Fibroblast of lung (primary cell): Measurements from ENCODE around the gene METTL8. TPM values are rescaled to one million over a fixed set of nuclear protein-coding genes. Genes with fewer than 3 reads are reported as not detected.

Source experiments
- DNase-seq, 2 donors: peaks; one replicate each; pipeline versions ENCODE4 v3.0.0 to v3.0.0-alpha.2; 2010; ENCODE audit warnings: low read depth in 2 of 2
- H2AFZ ChIP-seq: 2 replicates; pipeline ENCODE4 v1.5.1; 2012; ENCODE audit warnings: low read length, control low read depth, inconsistent platforms
- H3K27ac ChIP-seq: 2 replicates; pipeline ENCODE4 v1.5.1; 2011; ENCODE audit warnings: low read length, control low read depth; ENCODE audit not compliant: insufficient read depth
- H3K27me3 ChIP-seq: 2 replicates; pipeline ENCODE4 v1.5.1; 2011; ENCODE audit warnings: mild to moderate bottlenecking, low read length; ENCODE audit not compliant: control insufficient read depth, insufficient read depth
- H3K36me3 ChIP-seq: 2 replicates; pipeline ENCODE4 v1.5.1; 2011; ENCODE audit warnings: low read length; ENCODE audit not compliant: control insufficient read depth, insufficient read depth
- H3K4me1 ChIP-seq: 2 replicates; pipeline ENCODE4 v1.5.1; 2011; ENCODE audit warnings: low read length; ENCODE audit not compliant: control insufficient read depth, insufficient read depth; ENCODE audit errors: extremely low read depth
- H3K4me2 ChIP-seq: 2 replicates; pipeline ENCODE4 v1.5.1; 2011; ENCODE audit warnings: low read length, control low read depth; ENCODE audit not compliant: insufficient read depth; ENCODE audit errors: extremely low read depth
- H3K4me3 ChIP-seq, 4 experiments: fragments of 200-600 bp in 1 of 4; sonication (generic) in 1 of 4; replicated peaks in 1 of 4; 2 replicates each; pipeline ENCODE4 v1.5.1; 2011 to 2016; ENCODE audit warnings: low read length in 4 of 4, low read depth in 3 of 4, mild to moderate bottlenecking in 3 of 4, control low read depth in 2 of 4, inconsistent platforms in 1 of 4, mixed read lengths in 1 of 4; ENCODE audit not compliant: insufficient read depth in 1 of 4; ENCODE audit errors: control extremely low read depth in 1 of 4
- H3K79me2 ChIP-seq: 2 replicates; pipeline ENCODE4 v1.5.1; 2012; ENCODE audit warnings: mild to moderate bottlenecking, low read length, inconsistent platforms; ENCODE audit not compliant: control insufficient read depth, insufficient read depth
- H3K9ac ChIP-seq: 2 replicates; pipeline ENCODE4 v1.5.1; 2011; ENCODE audit warnings: mild to moderate bottlenecking, low read length, control low read depth; ENCODE audit not compliant: insufficient read depth
- H3K9me3 ChIP-seq: 2 replicates; pipeline ENCODE4 v1.5.1; 2012; ENCODE audit warnings: low read depth, low read length; ENCODE audit not compliant: control insufficient read depth, insufficient read depth
- H4K20me1 ChIP-seq: 2 replicates; pipeline ENCODE4 v1.5.1; 2011; ENCODE audit warnings: low read length; ENCODE audit not compliant: control insufficient read depth, insufficient read depth; ENCODE audit errors: extremely low read depth
- EZH2 ChIP-seq: IDR thresholded peaks from 2 replicates; pipeline ENCODE4 v1.5.1; 2012; ENCODE audit warnings: low read length, control low read depth, mild to moderate bottlenecking; ENCODE audit errors: missing control alignments
- polyA plus RNA-seq, 2 donors: library from polyadenylated mRNA; depleted of rRNA in 1 of 2; stranded (reverse) in 1 of 2; unstranded in 1 of 2; fragments of >200 nt; gene quantifications; 2 replicates each; pipeline ENCODE4 v1.2.1, GENCODE V29; 2011 to 2012; ENCODE audit warnings: missing spikeins in 1 of 2
- total RNA-seq: library from RNA; depleted of rRNA; stranded (reverse); fragments of >200 nt; gene quantifications from 2 replicates; pipeline ENCODE4 v1.2.1, GENCODE V29; 2014
- TF ChIP-seq, protein P1 (sequence below), 2 donors: IDR thresholded peaks in 1 of 2; conservative IDR thresholded peaks in 1 of 2; 1 replicate in 1 of 2; 2 replicates in 1 of 2; pipeline ENCODE4 v1.5.1; 2011 to 2012; ENCODE audit warnings: low read length in 2 of 2, control low read depth in 1 of 2, inconsistent platforms in 1 of 2, low read depth in 1 of 2, mild to moderate bottlenecking in 1 of 2

Gene METTL8
- total and polyA plus RNA-seq, 2 donors (not counting 1 experiment from before 2014, with no cell fraction given), result 16.7 to 22.4 TPM

DNA sequence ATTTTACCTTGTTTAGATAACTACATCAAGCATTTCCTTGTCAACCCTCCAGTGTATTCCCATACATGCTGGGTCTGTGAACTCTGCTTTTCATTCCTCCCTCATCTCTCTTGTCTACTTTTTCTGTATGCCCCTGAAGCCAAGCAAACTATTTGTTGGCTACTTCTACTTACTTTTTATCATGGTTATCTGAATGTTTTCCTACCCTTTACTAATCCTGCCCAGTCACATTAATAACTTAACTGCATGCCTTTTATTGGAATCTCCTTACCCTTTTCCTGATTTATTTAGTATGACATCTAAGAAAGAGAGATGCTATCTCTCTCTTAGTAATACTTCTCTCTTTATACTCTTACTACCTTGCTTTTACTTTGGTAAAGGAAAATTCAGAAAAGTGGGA lies 17.3 kb upstream of the METTL8 start:
- Histone ChIP-seq H3K4me1 (no peaks in the 10 kb centered on the region), H3K27ac (no peak overlapping the region), H3K27me3 (no peaks in the 10 kb centered on the region), H3K9me3 (no peaks in the 10 kb centered on the region), H3K4me2 (no peak overlapping the region), H3K9ac (no peak overlapping the region), H3K4me3 (no peak overlapping the region), H4K20me1 (no peaks in the 10 kb centered on the region), H2AFZ (no peak overlapping the region), H3K79me2 (no peaks in the 10 kb centered on the region), H3K36me3 (no peaks in the 10 kb centered on the region)
- TF ChIP-seq EZH2, result no peak
- TF ChIP-seq, protein P1, sequence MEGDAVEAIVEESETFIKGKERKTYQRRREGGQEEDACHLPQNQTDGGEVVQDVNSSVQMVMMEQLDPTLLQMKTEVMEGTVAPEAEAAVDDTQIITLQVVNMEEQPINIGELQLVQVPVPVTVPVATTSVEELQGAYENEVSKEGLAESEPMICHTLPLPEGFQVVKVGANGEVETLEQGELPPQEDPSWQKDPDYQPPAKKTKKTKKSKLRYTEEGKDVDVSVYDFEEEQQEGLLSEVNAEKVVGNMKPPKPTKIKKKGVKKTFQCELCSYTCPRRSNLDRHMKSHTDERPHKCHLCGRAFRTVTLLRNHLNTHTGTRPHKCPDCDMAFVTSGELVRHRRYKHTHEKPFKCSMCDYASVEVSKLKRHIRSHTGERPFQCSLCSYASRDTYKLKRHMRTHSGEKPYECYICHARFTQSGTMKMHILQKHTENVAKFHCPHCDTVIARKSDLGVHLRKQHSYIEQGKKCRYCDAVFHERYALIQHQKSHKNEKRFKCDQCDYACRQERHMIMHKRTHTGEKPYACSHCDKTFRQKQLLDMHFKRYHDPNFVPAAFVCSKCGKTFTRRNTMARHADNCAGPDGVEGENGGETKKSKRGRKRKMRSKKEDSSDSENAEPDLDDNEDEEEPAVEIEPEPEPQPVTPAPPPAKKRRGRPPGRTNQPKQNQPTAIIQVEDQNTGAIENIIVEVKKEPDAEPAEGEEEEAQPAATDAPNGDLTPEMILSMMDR (conservative IDR thresholded peaks at IDR 0.05 in 1 of 2, IDR thresholded peaks at IDR 0.05 in 1 of 2; ENCODE audit: low read depth in 1 of 2, low read length in 2 of 2), result no peak
- no peak for DNase-seq

DNA sequence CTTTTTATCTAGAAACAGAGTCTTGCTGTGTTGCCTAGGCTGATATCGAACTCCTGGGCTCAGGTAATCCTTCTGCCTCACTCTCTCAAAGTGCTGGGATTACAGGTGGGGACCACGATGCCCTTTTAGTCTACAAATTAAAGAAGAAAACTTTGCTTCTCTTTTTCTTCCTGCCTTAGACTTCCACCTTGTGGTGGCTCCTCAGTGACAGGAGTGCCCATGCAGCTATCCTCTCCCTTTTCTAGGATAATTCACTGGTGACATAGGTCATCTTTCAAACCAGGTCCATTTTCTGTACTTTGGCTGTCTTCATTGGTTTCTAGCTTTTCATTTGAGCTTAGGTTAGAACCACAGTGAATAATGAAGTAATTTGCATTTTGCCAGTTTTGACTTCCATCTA lies 13.9 kb upstream of the METTL8 start:
- no peak for TF ChIP-seq EZH2
- TF ChIP-seq, protein P1 (conservative IDR thresholded peaks at IDR 0.05 in 1 of 2, IDR thresholded peaks at IDR 0.05 in 1 of 2; ENCODE audit: low read depth in 1 of 2, low read length in 2 of 2), result no peak
- Histone ChIP-seq H4K20me1 (no peaks in the 10 kb centered on the region), H2AFZ (no peak overlapping the region), H3K9me3 (no peaks in the 10 kb centered on the region), H3K4me1 (no peaks in the 10 kb centered on the region), H3K9ac (no peak overlapping the region), H3K36me3 (no peaks in the 10 kb centered on the region), H3K4me3 (no peak overlapping the region), H3K27me3 (no peaks in the 10 kb centered on the region), H3K79me2 (no peaks in the 10 kb centered on the region), H3K4me2 (no peak overlapping the region), H3K27ac (no peak overlapping the region)
- no peak for DNase-seq

DNA sequence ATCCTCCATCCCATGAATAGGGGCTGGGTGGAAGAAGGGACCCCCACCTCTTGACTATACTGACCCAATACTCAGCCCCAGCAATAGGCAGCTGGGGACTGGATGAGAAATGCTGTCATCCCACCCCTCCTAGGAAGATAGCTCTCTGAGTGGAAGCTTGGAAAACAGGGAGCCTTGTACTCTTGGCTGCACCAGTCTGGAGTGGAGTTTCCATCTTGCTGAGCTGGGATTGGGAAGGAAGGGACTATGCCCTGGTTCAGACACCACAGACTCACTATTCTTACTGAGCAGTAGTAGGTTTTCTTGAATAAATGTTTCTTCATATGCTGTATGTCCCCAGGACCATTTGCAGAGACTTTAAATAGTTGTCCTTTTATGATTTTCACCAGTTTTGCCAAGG lies 7.7 kb upstream of the METTL8 start:
- Histone ChIP-seq H3K36me3 (peaks cover 1% of the 10 kb centered on the region), H2AFZ (no peak overlapping the region), H3K9ac (no peak overlapping the region), H4K20me1 (no peaks in the 10 kb centered on the region), H3K4me3 (no peak overlapping the region), H3K27me3 (no peaks in the 10 kb centered on the region), H3K79me2 (no peaks in the 10 kb centered on the region), H3K9me3 (no peaks in the 10 kb centered on the region), H3K4me2 (no peak overlapping the region), H3K27ac (no peak overlapping the region), H3K4me1 (no peaks in the 10 kb centered on the region)
- TF ChIP-seq EZH2, result no peak
- TF ChIP-seq, protein P1 (conservative IDR thresholded peaks at IDR 0.05 in 1 of 2, IDR thresholded peaks at IDR 0.05 in 1 of 2; ENCODE audit: low read depth in 1 of 2, low read length in 2 of 2), result no peak
- no peak for DNase-seq
